IPS-18c (cell line): Measurements from ENCODE around the gene CRY1.
A peak's percentile ranks its signal among the peaks of the same experiment; 100 is the strongest.

Source experiments
- H3K4me3 ChIP-seq: 2 replicates; pipeline ENCODE4 v1.7.0; 2013; ENCODE audit warnings: low read depth, mild to moderate bottlenecking, low read length, moderate library complexity; ENCODE audit not compliant: insufficient read depth
- H3K9me3 ChIP-seq: one replicate; pipeline ENCODE4 v1.6.1; 2013; ENCODE audit warnings: mild to moderate bottlenecking, low read length, moderate library complexity; ENCODE audit not compliant: control insufficient read depth, insufficient read depth

Gene CRY1

GRCh38 chr12:107093417-107094182 lies at the start of gene CRY1:
CRY1 (minus strand) TSS chr12:107093549; CDS start chr12:107092961, 588 bp downstream.
- Histone ChIP-seq H3K9me3 (peaks cover 2% of the 10 kb centered on the region), H3K4me3 (peak within 1 kb of the TSS; percentile 96)

- no peaks in the 10 kb centered on the region for H3K9me3 ChIP-seq
- H3K4me3 ChIP-seq = no peak overlapping the region
These were observed 46.4 kb upstream of the CRY1 start for GRCh38 chr12:107139787-107140186.

GRCh38 chr12:107138990-107139389 lies 45.6 kb upstream of the CRY1 start:
- Histone ChIP-seq H3K9me3 (no peaks in the 10 kb centered on the region), H3K4me3 (no peak overlapping the region)

DNA sequence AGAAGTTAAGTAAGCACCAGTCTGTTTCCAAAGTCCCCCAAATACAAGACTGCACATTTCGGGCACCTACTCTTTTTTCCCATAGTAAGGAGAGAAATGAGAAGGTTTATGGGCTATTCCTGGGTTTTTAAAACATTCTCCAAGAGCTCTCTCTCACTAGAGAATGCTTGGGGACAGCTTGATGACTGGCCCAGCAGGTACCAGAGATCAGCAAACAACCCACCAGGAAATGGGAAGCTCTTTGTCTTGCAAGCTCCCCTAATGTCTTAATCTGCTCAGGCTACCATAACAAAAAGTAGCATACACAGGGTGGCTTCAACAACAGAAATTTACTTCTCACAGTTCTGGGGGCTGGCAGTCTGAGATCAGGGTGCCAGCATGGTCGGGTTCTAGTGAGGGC lies 41.8 kb upstream of the CRY1 start:
- H3K4me3 ChIP-seq = no peak overlapping the region
- H3K9me3 ChIP-seq = no peaks in the 10 kb centered on the region

- Histone ChIP-seq H3K4me3 (no peak overlapping the region), H3K9me3 (no peaks in the 10 kb centered on the region)
These were observed 41.2 kb upstream of the CRY1 start for GRCh38 chr12:107134558-107134957.

- no peak overlapping the region for H3K4me3 ChIP-seq
These were observed 40.1 kb upstream of the CRY1 start for GRCh38 chr12:107133462-107133861.

GRCh38 chr12:107131832-107132616 lies 38.7 kb upstream of the CRY1 start:
- Histone ChIP-seq H3K9me3 (no peaks in the 10 kb centered on the region), H3K4me3 (no peak overlapping the region)

More at GRCh38 chr12:107133462-107133861, 40.1 kb upstream of the CRY1 start:
- no peaks in the 10 kb centered on the region for H3K9me3 ChIP-seq

- Histone ChIP-seq H3K9me3 (no peaks in the 10 kb centered on the region), H3K4me3 (no peak overlapping the region)
These were observed 37.7 kb upstream of the CRY1 start for GRCh38 chr12:107130830-107131611.

GRCh38 chr12:107129315-107129930 lies 36.1 kb upstream of the CRY1 start:
- Histone ChIP-seq H3K4me3 (no peak overlapping the region), H3K9me3 (no peaks in the 10 kb centered on the region)

DNA sequence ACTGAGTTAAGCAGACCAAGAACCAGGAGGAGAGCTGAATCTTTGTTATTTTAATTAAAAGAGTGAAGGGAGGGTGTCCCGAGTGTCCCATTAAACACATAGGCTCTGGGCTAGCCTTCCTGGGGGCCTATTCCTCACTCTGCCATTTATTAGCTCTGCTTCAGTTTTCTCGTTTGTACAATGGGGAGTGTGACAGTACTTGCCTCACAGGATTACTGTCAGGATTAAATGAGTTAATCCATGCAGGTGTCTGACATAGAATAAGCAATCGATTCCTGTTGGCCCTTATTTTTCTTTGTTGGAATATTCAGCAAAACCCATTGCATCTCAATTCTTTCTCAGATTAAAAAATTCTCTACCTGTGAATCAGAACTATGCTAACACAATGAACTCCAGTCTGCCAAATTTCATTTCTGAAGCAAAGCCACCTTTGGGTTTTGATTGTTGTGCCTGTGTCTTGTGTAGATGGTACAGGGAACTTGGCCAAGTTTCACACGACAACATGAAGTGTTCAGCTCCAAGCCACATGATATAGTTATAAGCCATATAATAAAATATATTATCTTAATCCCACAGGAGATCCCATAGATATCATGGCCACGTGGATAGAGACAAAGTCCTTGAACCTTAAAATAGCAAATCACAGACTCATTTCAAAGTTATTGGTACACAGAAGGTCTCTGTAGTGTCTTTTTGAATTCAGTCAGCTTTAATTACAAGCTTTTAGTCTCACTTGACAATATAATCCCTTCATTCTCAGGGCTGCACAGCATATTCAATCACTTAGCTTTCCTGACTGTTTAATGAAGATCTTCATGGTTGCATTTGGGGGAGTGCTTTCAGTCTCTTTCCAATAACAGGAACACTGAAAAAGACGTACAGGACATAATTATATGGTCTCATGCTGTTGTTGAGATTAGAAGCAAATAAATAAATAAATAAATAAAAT lies 34.4 kb upstream of the CRY1 start:
- Histone ChIP-seq H3K4me3 (no peak overlapping the region), H3K9me3 (no peaks in the 10 kb centered on the region)

DNA sequence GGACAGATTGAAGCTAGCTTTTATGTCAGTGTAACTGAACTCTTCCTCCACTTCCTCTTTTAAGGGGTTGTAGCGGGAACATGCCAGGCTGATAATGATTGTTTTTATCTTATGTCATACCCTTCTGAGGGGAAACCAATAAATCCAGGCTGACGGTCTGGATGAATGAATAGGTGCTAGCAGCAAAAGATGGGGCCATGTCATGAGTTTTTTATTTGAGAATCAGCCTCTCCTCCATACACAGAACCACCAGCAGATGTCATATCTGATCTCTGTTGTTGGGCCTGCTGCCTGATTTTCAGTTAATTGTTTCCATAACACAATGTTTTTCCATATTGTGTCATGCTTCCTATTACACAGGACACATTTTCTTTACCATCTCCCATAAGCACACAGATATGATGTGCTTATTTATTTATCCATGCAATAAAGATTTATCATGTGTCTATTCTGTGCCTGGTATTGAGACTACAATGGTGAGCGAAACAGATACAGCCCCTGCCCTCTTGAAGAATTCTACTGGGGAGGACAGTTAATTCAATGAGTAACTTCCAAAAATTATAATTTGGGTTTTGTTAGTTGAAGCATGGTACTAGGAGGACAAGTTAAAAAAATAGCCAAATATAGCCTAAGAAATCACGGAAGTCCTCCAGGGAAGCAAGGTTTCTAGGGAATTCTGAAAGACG lies 33.6 kb upstream of the CRY1 start:
- Histone ChIP-seq H3K4me3 (no peak overlapping the region), H3K9me3 (no peaks in the 10 kb centered on the region)

DNA sequence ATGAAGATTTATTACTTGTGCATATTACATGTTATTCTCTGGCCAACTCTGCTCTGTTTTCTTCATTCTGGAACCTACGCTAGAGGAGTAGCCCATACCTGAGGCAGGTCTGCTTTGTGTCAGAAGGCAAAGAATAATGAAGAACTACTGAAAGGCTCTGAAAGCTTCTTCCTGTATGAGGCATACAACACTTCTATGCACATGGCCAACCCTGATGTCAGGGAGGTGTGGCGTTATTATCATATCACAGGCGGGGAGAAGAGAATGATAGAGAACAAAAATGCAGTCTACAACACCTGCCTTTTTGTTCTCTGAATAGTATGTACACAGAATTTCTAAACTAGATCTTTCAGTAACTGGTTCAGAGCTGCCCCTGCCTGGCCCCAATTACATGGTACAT lies 32.5 kb upstream of the CRY1 start:
- Histone ChIP-seq H3K9me3 (no peaks in the 10 kb centered on the region), H3K4me3 (no peak overlapping the region)

GRCh38 chr12:107122452-107122958 lies 29.2 kb upstream of the CRY1 start:
- no peaks in the 10 kb centered on the region for H3K9me3 ChIP-seq
- no peak overlapping the region for H3K4me3 ChIP-seq

DNA sequence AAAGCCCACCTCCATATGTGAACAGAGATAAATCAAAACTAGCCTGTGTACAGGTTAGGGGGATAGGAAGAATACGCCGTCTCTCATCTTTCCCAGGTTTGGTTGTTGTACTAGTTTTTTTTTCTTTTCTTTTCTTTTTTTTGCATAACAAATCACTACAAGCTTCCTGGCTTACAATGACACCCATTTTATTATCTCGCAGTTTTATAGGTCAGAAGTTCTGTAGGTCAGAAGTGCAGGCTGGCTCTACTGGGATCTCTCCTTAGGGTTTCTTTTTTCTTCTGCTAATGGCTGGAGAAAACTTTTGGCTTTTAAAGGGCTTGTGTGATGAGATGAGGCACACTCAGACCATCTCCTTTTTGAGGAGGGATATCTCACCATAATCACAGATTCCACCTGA lies 25.7 kb upstream of the CRY1 start:
- Histone ChIP-seq H3K4me3 (no peak overlapping the region), H3K9me3 (peaks cover 2% of the 10 kb centered on the region)

DNA sequence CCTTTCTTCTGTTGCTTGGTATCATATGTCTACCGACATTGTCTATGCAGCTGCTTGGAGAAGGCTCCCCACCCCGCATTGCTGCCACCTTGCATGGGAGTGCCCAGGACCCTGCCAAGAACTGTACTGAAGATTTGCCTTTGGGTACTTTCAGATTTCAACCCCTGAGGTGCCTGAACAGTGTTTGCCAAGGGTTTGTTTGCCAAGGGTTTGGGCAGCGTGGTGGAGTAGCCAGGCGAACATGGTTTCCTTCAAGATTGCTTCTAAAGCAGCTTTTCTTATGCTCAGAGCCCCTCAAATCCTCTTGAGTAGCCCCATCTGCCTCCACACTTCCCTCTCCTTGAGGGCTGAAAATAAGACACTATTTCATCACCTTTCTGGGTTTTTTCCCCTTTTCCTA lies 25.3 kb upstream of the CRY1 start:
- peaks cover 2% of the 10 kb centered on the region for H3K9me3 ChIP-seq
- H3K4me3 ChIP-seq = no peak overlapping the region

GRCh38 chr12:107115119-107115518 lies 21.8 kb upstream of the CRY1 start:
- H3K9me3 ChIP-seq = peaks cover 2% of the 10 kb centered on the region
- no peak overlapping the region for H3K4me3 ChIP-seq
